Endothelial cell of coronary artery (primary cell): ENCODE results near the gene KRT20. TPM values are rescaled to one million over a fixed set of nuclear protein-coding genes. Genes with fewer than 3 reads are reported as not detected.

Source experiments
- total RNA-seq: library from RNA; depleted of rRNA; stranded (reverse); fragments of >200 nt; gene quantifications from 2 replicates; pipeline ENCODE4 v1.2.3, GENCODE V29; 2014

KRT20 gene
- total RNA-seq = not detected in 2 replicates

GRCh38 chr17:40884708-40885512, at the start of gene KRT20:
TSS of gene KRT20 (minus strand) at chr17:40885242. CDS start at chr17:40885185, 57 bp downstream.

GRCh38 chr17:40866838-40867237, 18.2 kb downstream of the KRT20 start, which contains the start of gene KRT12:
TSS of gene KRT12 (minus strand) at chr17:40867223. CDS start at chr17:40867186, 37 bp downstream.

Other genes with a start within 250 kb of the KRT20 start
- gene SMARCE1, start 237.4 kb downstream of the KRT20 start, total RNA-seq = 79.2 and 98.3 TPM in 2 replicates
- not detected in 2 replicates for gene KRT222, start 220.1 kb downstream of the KRT20 start, total RNA-seq
- not detected in 2 replicates for gene KRT24, start 181.5 kb downstream of the KRT20 start, total RNA-seq
- gene KRT25, start 129.9 kb downstream of the KRT20 start, total RNA-seq = not detected in 2 replicates
- not detected in 2 replicates for gene KRT26, start 113.0 kb downstream of the KRT20 start, total RNA-seq
- gene KRT27, start 102.7 kb downstream of the KRT20 start, total RNA-seq = not detected in 2 replicates
- gene KRT28, start 85.3 kb downstream of the KRT20 start, total RNA-seq = not detected in 2 replicates
- gene KRT10, start 62.6 kb downstream of the KRT20 start, total RNA-seq = 2.7 and 4.0 TPM in 2 replicates
- not detected in 2 replicates for gene KRT12, start 18.0 kb downstream of the KRT20 start, total RNA-seq
- gene KRT23, start 52.4 kb upstream of the KRT20 start, total RNA-seq = not detected in 2 replicates
- gene KRT39, start 81.7 kb upstream of the KRT20 start, total RNA-seq = not detected in 2 replicates
- not detected in 2 replicates for gene KRT40, start 99.1 kb upstream of the KRT20 start, total RNA-seq
- not detected in 2 replicates for gene KRTAP3-3, start 108.9 kb upstream of the KRT20 start, total RNA-seq
- not detected in 2 replicates for gene KRTAP3-2, start 114.7 kb upstream of the KRT20 start, total RNA-seq
- gene KRTAP3-1, start 123.9 kb upstream of the KRT20 start, total RNA-seq = not detected in 2 replicates
- gene KRTAP1-5, start 142.0 kb upstream of the KRT20 start, total RNA-seq = not detected in 2 replicates
- gene KRTAP1-4, start 145.0 kb upstream of the KRT20 start, total RNA-seq = not detected in 2 replicates
- not detected in 2 replicates for gene KRTAP1-3, start 149.6 kb upstream of the KRT20 start, total RNA-seq
- not detected in 2 replicates for gene KRTAP1-1, start 156.2 kb upstream of the KRT20 start, total RNA-seq
- not detected in 2 replicates for gene KRTAP2-1, start 162.1 kb upstream of the KRT20 start, total RNA-seq
- gene KRTAP2-2, start 170.0 kb upstream of the KRT20 start, total RNA-seq = not detected in 2 replicates
- not detected in 2 replicates for gene KRTAP2-3, start 174.9 kb upstream of the KRT20 start, total RNA-seq
- gene KRTAP2-4, start 180.6 kb upstream of the KRT20 start, total RNA-seq = not detected in 2 replicates
- not detected in 2 replicates for gene KRTAP4-7, start 198.9 kb upstream of the KRT20 start, total RNA-seq
- not detected in 2 replicates for gene KRTAP4-8, start 212.9 kb upstream of the KRT20 start, total RNA-seq
- gene KRTAP4-16, start 217.0 kb upstream of the KRT20 start, total RNA-seq = not detected in 2 replicates
- gene KRTAP4-9, start 220.1 kb upstream of the KRT20 start, total RNA-seq = not detected in 2 replicates
- gene KRTAP4-11, start 233.1 kb upstream of the KRT20 start, total RNA-seq = not detected in 2 replicates
- gene KRTAP4-12, start 238.9 kb upstream of the KRT20 start, total RNA-seq = not detected in 2 replicates